Spleen (tissue), 11 donors: Measurements from ENCODE around the gene PUSL1. TPM values are rescaled to one million over a fixed set of nuclear protein-coding genes. Genes with fewer than 3 reads are reported as not detected.

Experiments used
- DNase-seq: peaks from one replicate; pipeline ENCODE4 v3.0.0-alpha.2; 2020
- H3K27ac ChIP-seq, 8 donors: fragments of 200-600 bp; sonication (generic) in 7 of 8; 1 replicate in 4 of 8; 2 replicates in 4 of 8; pipeline versions ENCODE4 v1.5.0 to v1.8.0; 2016 to 2021; ENCODE audit warnings: inconsistent platforms in 4 of 8, mild to moderate bottlenecking in 4 of 8, moderate library complexity in 1 of 8
- H3K27me3 ChIP-seq, 7 donors: fragments of 200-600 bp; sonication (generic) in 6 of 7; replicated peaks in 1 of 7; 1 replicate in 4 of 7; 2 replicates in 3 of 7; pipeline versions ENCODE4 v1.5.0 to v1.8.0; 2016 to 2021; ENCODE audit warnings: inconsistent platforms in 3 of 7, mild to moderate bottlenecking in 1 of 7
- H3K36me3 ChIP-seq, 6 donors: fragments of 200-600 bp; sonication (generic) in 5 of 6; 1 replicate in 4 of 6; 2 replicates in 2 of 6; pipeline versions ENCODE4 v1.5.0 to v1.8.0; 2016 to 2021; ENCODE audit warnings: inconsistent platforms in 2 of 6
- H3K4me1 ChIP-seq, 6 donors: fragments of 200-600 bp; sonication (generic) in 5 of 6; 1 replicate in 3 of 6; 2 replicates in 3 of 6; pipeline versions ENCODE4 v1.5.0 to v1.8.0; 2016 to 2021; ENCODE audit warnings: inconsistent platforms in 3 of 6
- H3K4me3 ChIP-seq, 8 donors: fragments of 200-600 bp; sonication (generic) in 7 of 8; 1 replicate in 4 of 8; 2 replicates in 4 of 8; pipeline versions ENCODE4 v1.5.0 to v1.8.0; 2016 to 2021; ENCODE audit warnings: inconsistent platforms in 4 of 8, mild to moderate bottlenecking in 4 of 8, moderate library complexity in 2 of 8
- H3K9me3 ChIP-seq, 8 donors: fragments of 200-600 bp; sonication (generic) in 7 of 8; 1 replicate in 4 of 8; 2 replicates in 4 of 8; pipeline versions ENCODE4 v1.5.0 to v1.8.0; 2016 to 2021; ENCODE audit warnings: inconsistent platforms in 4 of 8
- CTCF ChIP-seq, 11 experiments: fragments of 200-600 bp in 7 of 11; fragments of 450-650 bp in 4 of 11; sonication (generic) in 4 of 11; IDR thresholded peaks in 8 of 11; conservative IDR thresholded peaks in 3 of 11; 1 replicate in 7 of 11; 2 replicates in 4 of 11; pipeline versions ENCODE4 v1.4.0 to v1.8.0; 2016 to 2021; ENCODE audit warnings: antibody characterized with exemption in 11 of 11, inconsistent platforms in 4 of 11, mild to moderate bottlenecking in 1 of 11
- POLR2A ChIP-seq, 3 donors: fragments of 450-650 bp; IDR thresholded peaks; one replicate each; pipeline ENCODE4 v1.5.1; 2017; ENCODE audit warnings: antibody characterized with exemption in 3 of 3, mild to moderate bottlenecking in 1 of 3
- POLR2AphosphoS5 ChIP-seq, 3 donors: sonication (generic); formaldehyde crosslinking; IDR thresholded peaks; one replicate each; pipeline ENCODE4 v1.5.1; 2017; ENCODE audit warnings: antibody characterized with exemption in 3 of 3
- WGBS, 5 donors: extraction: QIAGEN DNeasy Blood & Tissue Kit in 3 of 5; methylation state at CpG; one replicate each; pipeline versions ENCODE4 v1.1.5 to v1.1.7; 2013 to 2018; 5-methylcytosine and 5-hydroxymethylcytosine counted together
- intact Hi-C: fragments of 100-400 bp; cut with DNase I; formaldehyde crosslinking; loops from one replicate; pipeline ENCODE4 v1.15.0; 2023; ENCODE audit warnings: low total_unique reads
- polyA plus RNA-seq, 3 donors: library from polyadenylated mRNA; stranded (reverse); fragments of 200-250 nt; gene quantifications; one replicate each; pipeline ENCODE4 v1.2.1, GENCODE V29; 2013
- total RNA-seq, 7 donors: library from RNA; depleted of rRNA in 3 of 7; stranded (reverse); fragments of >200 nt in 3 of 7; fragmentation: NEBNext Ultra II Directional in 4 of 7; extraction: Animal tissue kit (Norgen Biotek cat#: 25700) in 4 of 7; gene quantifications; one replicate each; pipeline versions ENCODE4 v1.1.0 to v1.2.1, GENCODE V29; 2016 to 2021
- donor health status: healthy with polysubstance abuse.
- donor health status: DM: no; HTN: no; CAD: no; lungs with moderate emphysema.
- donor health status: DM: no; HTN: no; CAD: no.
- donor health status: Bipolar disorder and iron deficiency.
- donor health status: healthy.
- donor health status: DM: no; HTN: no; CAD: no.
- donor health status: DM: yes; HTN: yes; CAD: no.

Gene PUSL1
- total and polyA plus RNA-seq, 10 donors, result 9.8 to 22.9 (median 12.8) TPM

- intact Hi-C loops, result no loop called here
- WGBS, 5 donors, result 0 to 1% (median 0%) methylated on average over 18 to 41 of the region's 41 CpGs
- H3K4me3 ChIP-seq, result peak overlapping the region; percentile 76 to 99 (median 90)
- no peaks in the 10 kb centered on the region for H3K27me3 ChIP-seq
- peak overlapping the region; percentile 81 to 96 (median 91) for H3K27ac ChIP-seq
- TF ChIP-seq POLR2AphosphoS5 (IDR thresholded peaks at IDR 0.05) (no peak), POLR2A (IDR thresholded peaks at IDR 0.05) (no peak), CTCF (IDR thresholded peaks at IDR 0.05 in 8 of 11, conservative IDR thresholded peaks at IDR 0.05 in 3 of 11) (no peak)
- H3K4me1 ChIP-seq, result peaks cover 15 to 83% (median 63%) of the 10 kb centered on the region in 6 donors
- no peak for DNase-seq
- H3K36me3 ChIP-seq, result peaks cover 0 to 70% (median 36%) of the 10 kb centered on the region in 6 donors
- H3K9me3 ChIP-seq, result no peaks in the 10 kb centered on the region
Measured at GRCh38 chr1:1324084-1324523, 15.7 kb downstream of the PUSL1 start.

GRCh38 chr1:1324524-1325287 is 16.3 kb downstream of the PUSL1 start, which contains the start of the genes CPTP and INTS11:
Gene CPTP (plus strand): TSS chr1:1324802. CDS start chr1:1326911, 2,109 bp downstream.
Gene INTS11 (minus strand): TSS chr1:1324660. CDS start chr1:1324608, 52 bp downstream.
- DNase-seq, result peak; percentile 95
- Histone ChIP-seq H3K27ac (peak within 1 kb of the TSS; percentile 81 to 96 (median 91)), H3K4me3 (peak within 1 kb of the TSS; percentile 76 to 99 (median 90)), H3K4me1 (peaks cover 15 to 89% (median 67%) of the 10 kb centered on the region in 6 donors), H3K36me3 (peaks cover 0 to 67% (median 30%) of the 10 kb centered on the region in 6 donors), H3K9me3 (no peaks in the 10 kb centered on the region), H3K27me3 (no peaks in the 10 kb centered on the region)
- WGBS, 5 donors, result 0 to 9% (median 1%) methylated on average over 25 to 84 of the region's 84 CpGs
- TF ChIP-seq POLR2AphosphoS5 (IDR thresholded peaks at IDR 0.05) (peak; percentile 94 to 95 (median 94)), POLR2A (IDR thresholded peaks at IDR 0.05) (no peak), CTCF (IDR thresholded peaks at IDR 0.05 in 8 of 11, conservative IDR thresholded peaks at IDR 0.05 in 3 of 11) (peak in 1 of 11 experiments; percentile 33)
- intact Hi-C loops, result no loop called here

GRCh38 chr1:1325288-1326074 is 17.1 kb downstream of the PUSL1 start:
- H3K27ac ChIP-seq, result peak overlapping the region; percentile 81 to 96 (median 91)

More at GRCh38 chr1:1325288-1326074, 17.1 kb downstream of the PUSL1 start:
- TF ChIP-seq CTCF (IDR thresholded peaks at IDR 0.05 in 8 of 11, conservative IDR thresholded peaks at IDR 0.05 in 3 of 11), result no peak
- TF ChIP-seq POLR2A (IDR thresholded peaks at IDR 0.05), result no peak
- TF ChIP-seq POLR2AphosphoS5 (IDR thresholded peaks at IDR 0.05), result peak in 2 of 3 donors; percentile 56 to 65
- WGBS, 5 donors, result 16 to 68% (median 47%) methylated on average over 11 to 16 of the region's 16 CpGs
- Histone ChIP-seq H3K4me3 (peak overlapping the region; percentile 76 to 99 (median 90)), H3K4me1 (peaks cover 15 to 89% (median 70%) of the 10 kb centered on the region in 6 donors), H3K36me3 (peaks cover 0 to 59% (median 23%) of the 10 kb centered on the region in 6 donors), H3K9me3 (no peaks in the 10 kb centered on the region), H3K27me3 (no peaks in the 10 kb centered on the region)
- intact Hi-C loops, result no loop called here
- DNase-seq, result no peak
